ENCODE measurements around the gene MMP27. TPM values are rescaled to one million over a fixed set of nuclear protein-coding genes. Genes with fewer than 3 reads are reported as not detected.

Gene MMP27
- polyA plus RNA-seq, 1 donor (not counting 4 experiments of a cell fraction or from before 2014, with no cell fraction given): not detected

GRCh38 chr11:102654761-102655160 is 50.8 kb downstream of the MMP27 start:
- Histone ChIP-seq H3K9me1 (ENCODE audit: control insufficient read depth, extremely low read depth, insufficient read depth, low read length) (no peaks in the 10 kb centered on the region), H3K4me2 (ENCODE audit: control insufficient read depth, extremely low read depth, insufficient read depth, low read depth, low read length) (no peak overlapping the region), H3K27me3 (ENCODE audit: control insufficient read depth, extremely low read depth, insufficient read depth, low read length) (no peaks in the 10 kb centered on the region), H3K27ac (ENCODE audit: control insufficient read depth, insufficient read depth, low read length) (no peak overlapping the region), H4K20me1 (ENCODE audit: control insufficient read depth, extremely low read depth, insufficient read depth, low read length) (no peaks in the 10 kb centered on the region), H3K36me3 (ENCODE audit: control insufficient read depth in 2 of 2, extremely low read depth in 1 of 2, insufficient read depth in 2 of 2, low read length in 2 of 2) (no peaks in the 10 kb centered on the region), H3K79me2 (ENCODE audit: control insufficient read depth, insufficient read depth, low read length) (no peaks in the 10 kb centered on the region), H3K9ac (ENCODE audit: control insufficient read depth, extremely low read depth, insufficient read depth, low read length) (no peak overlapping the region), H2AFZ (ENCODE audit: control insufficient read depth, low read length) (no peak overlapping the region), H3K9me3 (ENCODE audit: control insufficient read depth, low read depth, low read length) (peaks cover 6% of the 10 kb centered on the region), H3K4me3 (ENCODE audit: control insufficient read depth in 2 of 3, extremely low read depth in 1 of 3, insufficient read depth in 2 of 3, low read depth in 1 of 3, low read length in 3 of 3) (no peak overlapping the region), H3K4me1 (ENCODE audit: control insufficient read depth, extremely low read depth, insufficient read depth, low read length) (no peaks in the 10 kb centered on the region)
- DNase-seq (ENCODE audit: low read depth, low spot score): no peak
- dilution Hi-C loops (cut with MboI; ENCODE audit: extremely low pct_ligation_motif_present, low sequenced_read_pairs): no loop called here
- FAIRE-seq: no peak
- TF ChIP-seq EZH2 (IDR thresholded peaks at IDR 0.05; ENCODE audit: low read length) (no peak), CTCF (optimal IDR thresholded peaks at IDR 0.05 in 1 of 3, IDR thresholded peaks at IDR 0.05 in 1 of 3, conservative IDR thresholded peaks at IDR 0.05 in 1 of 3; ENCODE audit: extremely low read depth in 1 of 3, insufficient read depth in 2 of 3, low read length in 3 of 3) (no peak)

DNA sequence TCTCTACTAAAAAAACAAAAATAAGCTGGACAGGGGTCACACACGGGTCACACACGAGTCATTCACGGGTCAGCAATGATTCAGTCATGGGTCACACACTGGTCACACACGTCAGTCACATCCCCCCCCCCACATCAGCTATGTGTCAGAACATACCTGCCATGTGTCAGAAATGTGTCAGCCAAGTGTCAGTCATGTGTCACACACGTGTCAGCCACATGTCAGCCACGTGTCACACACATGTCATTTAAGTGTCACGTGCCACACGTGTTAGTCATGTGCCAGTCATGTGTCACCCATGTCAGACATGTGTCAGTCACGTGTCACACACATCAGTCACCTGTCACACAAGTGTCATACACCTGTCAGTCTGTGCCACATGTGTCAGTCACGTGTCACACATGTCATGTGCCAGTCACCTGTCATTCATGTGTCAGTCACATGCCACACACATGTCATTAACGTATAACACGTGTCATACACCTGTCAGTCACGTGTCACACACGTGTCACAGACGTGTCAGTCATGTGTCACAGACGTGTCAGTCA is 51.8 kb downstream of the MMP27 start:
- no peak for TF ChIP-seq CTCF (optimal IDR thresholded peaks at IDR 0.05 in 1 of 3, IDR thresholded peaks at IDR 0.05 in 1 of 3, conservative IDR thresholded peaks at IDR 0.05 in 1 of 3; ENCODE audit: extremely low read depth in 1 of 3, insufficient read depth in 2 of 3, low read length in 3 of 3)
- no peak for TF ChIP-seq EZH2 (IDR thresholded peaks at IDR 0.05; ENCODE audit: low read length)
- no peak overlapping the region for H3K4me3 ChIP-seq (ENCODE audit: control insufficient read depth in 2 of 3, extremely low read depth in 1 of 3, insufficient read depth in 2 of 3, low read depth in 1 of 3, low read length in 3 of 3)

More for the DNA sequence above, 51.8 kb downstream of the MMP27 start:
- peaks cover 6% of the 10 kb centered on the region for H3K9me3 ChIP-seq (ENCODE audit: control insufficient read depth, low read depth, low read length)
- no peaks in the 10 kb centered on the region for H3K36me3 ChIP-seq (ENCODE audit: control insufficient read depth in 2 of 2, extremely low read depth in 1 of 2, insufficient read depth in 2 of 2, low read length in 2 of 2)
- no peaks in the 10 kb centered on the region for H4K20me1 ChIP-seq (ENCODE audit: control insufficient read depth, extremely low read depth, insufficient read depth, low read length)
- H3K9ac ChIP-seq (ENCODE audit: control insufficient read depth, extremely low read depth, insufficient read depth, low read length): no peak overlapping the region
- H3K9me1 ChIP-seq (ENCODE audit: control insufficient read depth, extremely low read depth, insufficient read depth, low read length): no peaks in the 10 kb centered on the region
- no peaks in the 10 kb centered on the region for H3K27me3 ChIP-seq (ENCODE audit: control insufficient read depth, extremely low read depth, insufficient read depth, low read length)
- no peak overlapping the region for H3K4me2 ChIP-seq (ENCODE audit: control insufficient read depth, extremely low read depth, insufficient read depth, low read depth, low read length)
- dilution Hi-C loops (cut with MboI; ENCODE audit: extremely low pct_ligation_motif_present, low sequenced_read_pairs): no loop called here
- no peaks in the 10 kb centered on the region for H3K79me2 ChIP-seq (ENCODE audit: control insufficient read depth, insufficient read depth, low read length)
- DNase-seq (ENCODE audit: low read depth, low spot score) (no peak), FAIRE-seq (peak; percentile 43)
- no peaks in the 10 kb centered on the region for H3K4me1 ChIP-seq (ENCODE audit: control insufficient read depth, extremely low read depth, insufficient read depth, low read length)
- H3K27ac ChIP-seq (ENCODE audit: control insufficient read depth, insufficient read depth, low read length): no peak overlapping the region
- H2AFZ ChIP-seq (ENCODE audit: control insufficient read depth, low read length): no peak overlapping the region

Data from keratinocyte (primary cell).